ENCODE results near the gene ORM2. TPM values are rescaled to one million over a fixed set of nuclear protein-coding genes. Genes with fewer than 3 reads are reported as not detected.

The ORM2 gene
- total and polyA plus RNA-seq, 2 of the 8 experiments (the other 6 are each of a cell fraction or from before 2014, with no cell fraction given), result 1.3 TPM; not detected in 1

- TF ChIP-seq BRCA1 (IDR thresholded peaks at IDR 0.05; ENCODE audit: low read depth, low read length), result no peak
Measured at GRCh38 chr9:114350636-114351401, 21.1 kb downstream of the ORM2 start (continued).
